ENCODE results near the gene KRTAP10-10.
"Not testable (repeated sequence)": the region's sequence is repeated elsewhere in the genome, so short reads cannot be mapped to it uniquely, and the experiment has no call there.

The KRTAP10-10 gene

DNA sequence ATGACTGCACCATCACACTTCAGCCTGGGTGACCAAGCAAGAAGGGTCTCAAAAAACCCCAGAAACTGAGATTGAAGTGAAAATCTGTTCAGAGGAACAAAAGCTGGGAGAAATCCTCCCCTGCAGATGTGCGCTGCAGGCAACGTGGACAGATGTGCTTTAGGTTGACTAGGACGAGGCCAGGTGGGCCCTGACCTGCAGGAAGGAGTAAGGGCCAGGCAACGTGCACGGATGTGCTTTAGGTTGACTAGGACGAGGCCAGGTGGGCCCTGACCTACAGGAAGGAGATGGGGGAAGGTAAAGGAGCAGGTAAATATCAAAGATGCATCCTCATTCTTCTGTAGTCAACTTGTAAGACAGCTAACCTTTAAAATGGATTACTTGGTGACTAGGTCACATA, 47.3 kb downstream of the KRTAP10-10 start:
- no peak for DNase-seq (ENCODE audit: low read depth)

DNA sequence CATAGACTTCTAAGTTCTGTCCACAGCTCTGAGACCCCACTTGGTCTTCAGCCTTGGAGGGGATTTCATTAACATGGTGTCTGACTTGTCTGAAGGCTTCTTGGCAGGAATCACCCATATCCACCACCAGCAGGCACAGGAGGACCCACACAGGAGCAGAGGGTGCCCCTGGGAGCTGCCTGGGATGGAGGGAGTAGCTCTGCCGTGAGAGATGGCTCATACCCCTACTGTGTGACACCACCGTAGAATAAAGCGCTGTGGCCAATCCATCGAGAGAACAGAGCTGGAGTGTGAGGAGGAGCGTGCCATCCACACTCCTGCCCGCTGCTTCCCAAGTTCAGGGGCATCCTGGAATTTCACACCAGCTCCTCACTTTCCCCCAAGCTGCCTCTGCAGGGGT, 47.9 kb downstream of the KRTAP10-10 start:
- not testable (repeated sequence) for DNase-seq (ENCODE audit: low read depth)

DNA sequence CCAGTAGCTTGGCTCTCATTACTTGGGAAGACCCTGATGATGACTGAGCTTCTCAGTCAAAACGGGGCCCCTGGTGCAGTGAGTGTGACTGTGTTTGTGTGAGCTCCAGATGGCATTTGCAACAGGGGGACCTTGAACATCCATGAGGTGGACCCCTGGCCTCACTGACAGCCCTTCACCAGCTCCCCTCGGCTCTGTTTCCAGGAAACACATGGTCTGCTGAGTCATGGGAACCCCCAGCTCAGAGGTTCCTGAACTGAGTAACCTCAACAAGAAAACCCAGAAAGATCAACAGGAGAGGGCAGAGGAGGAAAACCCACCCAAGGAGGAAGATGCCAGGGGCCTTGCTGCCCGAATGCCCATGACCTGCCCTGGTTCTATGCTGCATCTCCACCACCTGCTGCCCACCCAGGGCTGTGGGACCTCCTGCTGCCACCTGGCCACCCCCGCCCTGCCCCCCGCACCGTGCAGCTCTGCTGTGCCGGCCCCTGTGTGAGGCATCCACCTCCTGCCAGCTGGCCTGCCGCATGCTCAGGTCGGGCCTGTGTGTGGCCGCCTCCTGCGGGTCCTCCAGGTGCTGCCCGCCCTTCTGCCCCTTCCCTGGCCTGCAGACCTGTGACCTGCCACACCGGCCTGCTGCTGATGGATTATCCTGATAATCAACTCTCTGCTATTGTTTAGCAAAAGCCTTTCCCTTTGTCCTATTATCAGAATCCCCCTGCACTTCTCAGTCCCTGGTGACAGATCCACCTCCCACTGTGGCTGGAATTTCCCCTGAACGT, 49.0 kb downstream of the KRTAP10-10 start:
- DNase-seq (ENCODE audit: low read depth): no peak

DNA sequence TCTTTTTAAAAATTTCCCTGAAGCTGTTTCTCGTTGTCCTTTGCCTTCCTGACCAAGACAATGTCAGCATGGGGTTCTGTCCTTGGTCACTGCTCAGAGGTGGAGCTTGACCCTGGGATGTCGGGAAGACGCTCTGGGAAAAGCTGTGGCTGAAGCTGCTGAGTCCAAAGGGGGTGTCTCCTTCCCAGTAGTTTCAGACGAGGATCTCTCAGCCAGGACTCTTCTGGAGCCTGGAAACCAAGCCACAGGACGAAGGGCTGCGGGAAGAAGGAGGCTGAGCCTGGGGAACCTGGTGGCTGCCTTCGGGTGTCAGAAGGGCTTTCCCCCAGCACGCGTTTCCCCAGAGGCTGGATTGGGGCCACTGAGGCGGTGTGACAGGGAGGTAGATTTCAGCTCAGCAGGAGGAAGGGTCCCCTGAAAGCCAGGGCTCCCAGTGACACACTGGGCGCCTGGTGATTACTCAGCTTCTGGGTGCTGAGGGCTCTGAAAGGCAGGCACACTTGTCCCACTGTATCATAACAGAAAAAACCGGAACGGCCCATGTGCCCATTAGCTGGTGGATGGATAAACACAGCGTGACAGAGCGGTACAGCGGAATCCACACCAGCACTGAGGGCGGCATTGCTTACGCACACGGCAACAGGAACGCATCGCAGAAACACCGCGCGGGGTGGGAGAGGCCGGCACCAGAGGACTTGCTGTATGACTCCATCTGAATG, 49.8 kb downstream of the KRTAP10-10 start:
- DNase-seq (ENCODE audit: low read depth): no peak

DNA sequence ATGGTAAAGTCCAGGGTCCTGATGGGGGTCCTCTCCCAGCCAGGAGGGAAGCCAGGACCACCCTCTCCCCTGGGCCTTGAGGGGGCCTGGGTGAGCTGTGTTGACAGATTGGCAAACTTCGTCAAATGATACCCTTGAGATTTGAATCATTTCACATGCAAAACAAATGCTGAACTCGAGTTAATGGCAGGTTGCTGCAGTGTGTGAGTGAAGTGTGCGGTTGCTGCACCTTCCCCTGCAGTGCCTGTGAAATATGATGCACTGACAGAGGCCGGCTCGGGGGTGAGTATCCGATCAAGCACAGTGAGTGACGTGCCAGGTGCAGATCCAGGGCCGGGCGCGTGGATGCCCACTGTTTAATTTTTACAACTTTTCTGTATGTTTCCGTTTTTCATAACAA, 50.5 kb downstream of the KRTAP10-10 start:
- no peak for DNase-seq (ENCODE audit: low read depth)
